ENCODE results near the gene NKD2.

NKD2 gene

GRCh38 chr5:1083823-1084605, 75.4 kb downstream of the NKD2 start:
- Histone ChIP-seq H3K4me3 (ENCODE audit: low read depth, low read length) (no peak overlapping the region), H3K36me3 (replicated peaks) (no peaks in the 10 kb centered on the region)
- no peak for TF ChIP-seq CTCF (IDR thresholded peaks at IDR 0.05; ENCODE audit: low read depth, low read length, missing control alignments)

GRCh38 chr5:1085391-1085790, 76.8 kb downstream of the NKD2 start:
- no peaks in the 10 kb centered on the region for H3K27me3 ChIP-seq (replicated peaks)
- no peak for TF ChIP-seq CTCF (IDR thresholded peaks at IDR 0.05; ENCODE audit: low read depth, low read length, missing control alignments)
- in situ Hi-C loops (cut with HindIII; ENCODE audit: low pct_ligation_motif_present, low sequenced_read_pairs), result no loop called here
- no peak overlapping the region for H3K4me3 ChIP-seq (ENCODE audit: low read depth, low read length)
- no peak overlapping the region for H3K27ac ChIP-seq
- no peak for DNase-seq
- no peaks in the 10 kb centered on the region for H3K36me3 ChIP-seq (replicated peaks)

More at GRCh38 chr5:1083823-1084605, 75.4 kb downstream of the NKD2 start:
- no peak overlapping the region for H3K27ac ChIP-seq
- in situ Hi-C loops (cut with HindIII; ENCODE audit: low pct_ligation_motif_present, low sequenced_read_pairs), result no loop called here
- H3K27me3 ChIP-seq (replicated peaks), result no peaks in the 10 kb centered on the region
- no peak for DNase-seq

GRCh38 chr5:1086137-1086536, 77.5 kb downstream of the NKD2 start:
- no peak for TF ChIP-seq CTCF (IDR thresholded peaks at IDR 0.05; ENCODE audit: low read depth, low read length, missing control alignments)
- in situ Hi-C loops (cut with HindIII; ENCODE audit: low pct_ligation_motif_present, low sequenced_read_pairs), result no loop called here
- DNase-seq, result no peak
- no peak overlapping the region for H3K4me3 ChIP-seq (ENCODE audit: low read depth, low read length)
- no peaks in the 10 kb centered on the region for H3K27me3 ChIP-seq (replicated peaks)
- no peaks in the 10 kb centered on the region for H3K36me3 ChIP-seq (replicated peaks)
- no peak overlapping the region for H3K27ac ChIP-seq

GRCh38 chr5:1086871-1087270, 78.3 kb downstream of the NKD2 start:
- DNase-seq, result no peak
- no peak overlapping the region for H3K27ac ChIP-seq
- no peaks in the 10 kb centered on the region for H3K27me3 ChIP-seq (replicated peaks)
- no peak overlapping the region for H3K4me3 ChIP-seq (ENCODE audit: low read depth, low read length)
- no peak for TF ChIP-seq CTCF (IDR thresholded peaks at IDR 0.05; ENCODE audit: low read depth, low read length, missing control alignments)
- no peaks in the 10 kb centered on the region for H3K36me3 ChIP-seq (replicated peaks)
- in situ Hi-C loops (cut with HindIII; ENCODE audit: low pct_ligation_motif_present, low sequenced_read_pairs), result no loop called here

GRCh38 chr5:1087428-1087827, 78.8 kb downstream of the NKD2 start:
- no peak overlapping the region for H3K27ac ChIP-seq
- no peak overlapping the region for H3K4me3 ChIP-seq (ENCODE audit: low read depth, low read length)
- no peaks in the 10 kb centered on the region for H3K27me3 ChIP-seq (replicated peaks)
- DNase-seq, result no peak
- TF ChIP-seq CTCF (IDR thresholded peaks at IDR 0.05; ENCODE audit: low read depth, low read length, missing control alignments), result no peak
- H3K36me3 ChIP-seq (replicated peaks), result no peaks in the 10 kb centered on the region
- in situ Hi-C loops (cut with HindIII; ENCODE audit: low pct_ligation_motif_present, low sequenced_read_pairs), result no loop called here

GRCh38 chr5:1088031-1088430, 79.4 kb downstream of the NKD2 start:
- Histone ChIP-seq H3K27me3 (replicated peaks) (no peaks in the 10 kb centered on the region), H3K27ac (no peak overlapping the region), H3K4me3 (ENCODE audit: low read depth, low read length) (no peak overlapping the region), H3K36me3 (replicated peaks) (no peaks in the 10 kb centered on the region)
- in situ Hi-C loops (cut with HindIII; ENCODE audit: low pct_ligation_motif_present, low sequenced_read_pairs), result no loop called here
- DNase-seq, result no peak
- TF ChIP-seq CTCF (IDR thresholded peaks at IDR 0.05; ENCODE audit: low read depth, low read length, missing control alignments), result no peak
